Right hindlimb (tissue), 1 donor: Measurements from ENCODE around the gene TENM3.

Source experiments
- DNase-seq: peaks from one replicate; pipeline ENCODE4 v3.0.0-alpha.2; 2018

TENM3 gene

DNA sequence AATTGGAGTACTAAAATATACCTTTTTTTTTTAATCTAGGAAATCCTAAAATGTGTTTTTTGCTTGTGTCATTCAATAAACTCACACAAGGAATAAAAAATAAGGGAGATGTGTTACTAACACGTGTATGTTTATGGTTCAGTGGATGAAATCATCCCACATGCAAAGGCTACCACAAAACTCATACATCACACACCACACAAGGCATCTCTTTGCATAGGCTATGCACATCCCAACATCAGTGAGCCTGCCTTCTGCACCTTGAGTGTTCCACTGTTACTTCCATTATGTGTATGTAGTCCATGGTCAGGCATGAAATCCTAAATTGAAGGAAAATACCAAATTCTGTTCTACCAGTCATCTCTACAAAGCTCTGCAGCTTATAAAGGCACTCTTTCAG, 460.9 kb downstream of the TENM3 start:
- no peak for DNase-seq

GRCh38 chr4:182704948-182705347, 461.7 kb downstream of the TENM3 start:
- DNase-seq, result no peak

GRCh38 chr4:182705389-182705788, 462.2 kb downstream of the TENM3 start:
- no peak for DNase-seq

DNA sequence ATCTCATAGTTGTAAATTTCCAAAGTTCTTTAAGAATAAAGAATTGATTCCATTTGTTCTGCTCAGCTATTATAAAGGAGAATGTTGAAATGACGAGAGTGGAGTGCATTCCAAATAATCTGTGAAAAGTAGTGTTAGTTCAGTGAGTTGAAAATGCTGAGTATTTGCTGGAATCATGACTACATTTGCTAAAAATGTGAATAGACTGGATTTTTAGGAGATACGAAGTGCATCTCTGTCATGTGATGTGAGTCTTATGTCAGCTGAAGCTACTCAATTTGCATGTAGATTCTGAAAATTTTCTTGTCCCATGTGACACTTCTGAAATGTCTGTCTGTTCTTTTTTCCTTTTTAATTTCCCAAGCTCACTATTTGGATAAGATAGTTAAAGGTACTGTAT, 468.0 kb downstream of the TENM3 start:
- DNase-seq, result no peak

GRCh38 chr4:182715548-182715947, 472.3 kb downstream of the TENM3 start:
- DNase-seq, result no peak

DNA sequence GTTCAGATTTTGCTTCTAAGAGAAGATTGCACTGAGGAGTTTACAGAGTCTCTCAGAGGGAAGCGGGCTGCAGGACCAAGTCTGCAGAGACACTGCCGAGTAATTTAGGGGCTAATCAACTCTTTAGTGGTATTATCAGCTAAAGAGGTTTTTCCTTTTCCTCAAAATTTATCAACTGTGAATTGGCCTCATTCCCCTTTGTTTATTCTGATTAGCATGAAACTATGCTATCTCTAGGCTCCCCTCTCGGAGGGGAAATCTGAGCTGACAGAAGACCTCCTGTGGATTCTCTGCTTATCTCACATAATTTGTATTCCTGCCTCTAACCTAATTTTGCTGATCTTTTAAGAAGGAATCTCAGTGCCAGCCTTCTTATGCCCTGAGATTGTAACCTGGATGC, 473.0 kb downstream of the TENM3 start:
- DNase-seq, result no peak

- no peak for DNase-seq
These were observed 474.8 kb downstream of the TENM3 start for GRCh38 chr4:182717788-182718583.

DNA sequence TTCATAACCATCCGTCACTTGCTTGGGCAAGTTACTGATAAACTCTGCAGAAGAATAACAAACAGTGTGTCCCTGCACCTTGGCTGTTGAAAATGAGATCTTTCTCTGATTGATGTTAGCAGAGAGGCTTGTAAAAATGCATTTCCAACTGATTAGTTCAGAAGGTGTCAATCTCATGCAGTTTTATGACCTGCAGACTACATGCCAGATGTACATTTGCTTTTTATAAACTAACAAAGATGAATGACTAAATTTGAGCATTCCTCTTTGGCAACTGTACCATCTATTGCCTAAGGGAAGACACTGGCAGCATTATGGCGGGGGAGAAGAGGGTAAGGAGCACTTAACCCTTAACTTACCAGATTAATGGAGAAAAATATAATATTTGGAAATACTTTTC, 481.2 kb downstream of the TENM3 start:
- DNase-seq, result no peak

GRCh38 chr4:182729516-182729915, 486.3 kb downstream of the TENM3 start:
- DNase-seq, result no peak

DNA sequence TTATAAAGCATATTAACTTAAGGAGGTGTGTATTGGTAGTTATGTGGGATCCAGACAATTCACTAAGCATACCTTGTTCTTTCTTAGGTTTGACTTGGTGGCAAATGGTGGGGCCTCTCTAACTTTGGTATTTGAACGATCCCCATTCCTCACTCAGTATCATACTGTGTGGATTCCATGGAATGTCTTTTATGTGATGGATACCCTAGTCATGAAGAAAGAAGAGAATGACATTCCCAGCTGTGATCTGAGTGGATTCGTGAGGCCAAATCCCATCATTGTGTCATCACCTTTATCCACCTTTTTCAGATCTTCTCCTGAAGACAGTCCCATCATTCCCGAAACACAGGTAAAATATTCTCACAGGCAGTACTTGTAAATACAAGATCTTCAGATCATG, 487.6 kb downstream of the TENM3 start:
- no peak for DNase-seq

DNA sequence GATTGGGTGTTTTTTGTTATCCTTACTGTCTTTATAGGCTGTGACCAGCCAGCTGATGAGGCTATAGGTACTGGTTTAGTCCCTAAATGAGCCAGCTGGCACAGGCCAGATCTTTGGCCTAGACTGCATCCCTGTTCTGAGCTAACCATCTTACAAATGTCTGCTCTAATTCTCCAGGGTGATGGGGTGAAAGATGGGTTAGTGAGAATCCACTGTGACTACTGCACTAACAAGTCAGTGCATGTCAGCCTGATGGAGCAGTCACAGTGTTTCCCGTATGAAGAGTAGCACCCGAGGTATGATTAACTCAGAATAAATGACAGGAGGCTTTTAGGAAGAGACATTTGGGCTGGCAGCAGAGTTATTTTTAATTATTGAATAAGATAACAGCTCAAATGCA, 493.0 kb downstream of the TENM3 start:
- no peak for DNase-seq

- DNase-seq, result no peak
These were observed 495.3 kb downstream of the TENM3 start for GRCh38 chr4:182738283-182739047.

GRCh38 chr4:182740256-182740655, 497.1 kb downstream of the TENM3 start:
- DNase-seq, result no peak

GRCh38 chr4:182741054-182741453, 497.9 kb downstream of the TENM3 start:
- DNase-seq, result no peak

DNA sequence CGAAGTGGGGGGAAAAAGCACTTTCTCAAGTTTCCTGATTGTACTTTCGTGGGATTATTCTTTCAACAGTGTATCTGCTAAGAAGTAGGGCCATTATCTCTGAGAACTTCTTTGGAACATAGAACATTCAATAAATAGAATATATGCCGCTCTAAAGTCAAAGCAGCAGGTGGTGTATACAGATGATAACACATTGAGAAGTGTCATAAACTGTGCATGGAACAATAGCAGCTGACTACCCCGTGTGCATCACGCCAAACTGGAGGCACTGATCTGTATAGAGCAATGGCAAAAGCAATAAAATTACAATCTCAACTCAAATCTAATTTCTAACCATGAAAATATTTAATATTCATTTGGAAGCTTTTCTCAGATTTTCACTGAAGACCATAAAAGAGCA, 498.7 kb downstream of the TENM3 start:
- DNase-seq, result no peak

GRCh38 chr4:182743815-182744214, 500.6 kb downstream of the TENM3 start:
- no peak for DNase-seq

- no peak for DNase-seq
These were observed 502.0 kb downstream of the TENM3 start for GRCh38 chr4:182745237-182745636.

- DNase-seq, result no peak
These were observed 503.7 kb downstream of the TENM3 start for GRCh38 chr4:182746876-182747275.

DNA sequence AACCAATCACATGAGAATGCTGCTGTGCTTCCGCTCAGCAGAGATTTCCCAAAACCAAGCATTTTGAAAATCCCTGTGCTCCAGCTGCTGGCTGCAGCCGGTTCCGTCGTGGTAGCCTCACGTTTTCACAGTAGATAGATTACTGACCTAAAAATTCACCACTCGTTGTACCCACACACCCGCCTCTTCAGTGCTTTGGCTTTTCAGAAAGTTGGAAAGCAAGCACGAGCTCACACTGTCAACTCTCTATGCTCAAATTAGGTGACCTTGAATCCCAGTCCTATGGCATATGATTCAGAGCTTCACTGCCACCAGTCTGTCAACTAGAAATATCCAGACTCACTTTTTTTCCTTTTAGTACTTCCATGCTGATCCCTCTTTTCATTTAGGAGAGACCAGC, 505.1 kb downstream of the TENM3 start:
- no peak for DNase-seq

GRCh38 chr4:182748949-182749348, 505.7 kb downstream of the TENM3 start:
- no peak for DNase-seq

DNA sequence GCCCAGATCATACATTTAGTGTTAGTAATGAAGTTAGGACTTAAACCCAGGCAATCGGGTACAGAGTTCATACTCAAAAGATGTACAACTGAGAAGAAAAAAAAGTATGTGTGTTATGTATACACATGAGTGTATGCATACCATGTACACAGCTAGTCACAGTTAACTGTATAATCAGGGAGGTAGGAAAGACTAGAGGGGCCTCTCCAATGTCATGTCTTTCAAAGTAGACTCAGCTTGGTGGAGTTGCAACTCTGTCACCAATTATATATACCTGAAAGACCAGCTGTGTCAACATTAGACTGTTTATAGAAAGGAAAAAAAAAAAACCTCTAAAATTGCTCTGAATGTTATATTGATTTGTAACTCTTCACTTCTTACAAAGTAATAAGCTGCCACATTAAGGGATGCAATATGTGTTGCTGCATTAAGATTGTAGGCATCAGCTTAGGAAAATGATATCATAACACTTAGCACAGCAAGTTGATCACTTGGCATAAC, 506.5 kb downstream of the TENM3 start:
- DNase-seq, result no peak

- DNase-seq, result no peak
These were observed 509.1 kb downstream of the TENM3 start for GRCh38 chr4:182752158-182752910.

DNA sequence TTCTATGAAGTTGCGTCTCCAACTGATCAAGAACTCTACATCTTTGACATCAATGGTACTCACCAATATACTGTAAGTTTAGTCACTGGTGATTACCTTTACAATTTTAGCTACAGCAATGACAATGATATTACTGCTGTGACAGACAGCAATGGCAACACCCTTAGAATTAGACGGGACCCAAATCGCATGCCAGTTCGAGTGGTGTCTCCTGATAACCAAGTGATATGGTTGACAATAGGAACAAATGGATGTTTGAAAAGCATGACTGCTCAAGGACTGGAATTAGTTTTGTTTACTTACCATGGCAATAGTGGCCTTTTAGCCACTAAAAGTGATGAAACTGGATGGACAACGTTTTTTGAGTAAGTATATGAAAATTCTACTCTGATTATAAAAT, 511.7 kb downstream of the TENM3 start:
- no peak for DNase-seq
